H54 (cell line): ENCODE measurements around the gene HERPUD2.
"Not testable (repeated sequence)": the region's sequence is repeated elsewhere in the genome, so short reads cannot be mapped to it uniquely, and the experiment has no call there.

ENCODE experiments used
- DNase-seq: peaks from one replicate; pipeline ENCODE4 v3.0.0; 2011; ENCODE audit warnings: low spot score, mixed read lengths; ENCODE audit not compliant: insufficient read length
- FAIRE-seq: peaks from 3 replicates; lab custom pipeline; 2011; peaks lifted over from hg19 to GRCh38; lab: Jason Lieb, UNC
- POLR2A ChIP-seq: IDR thresholded peaks from 2 replicates; pipeline ENCODE4 v1.6.1; 2011; ENCODE audit warnings: low read depth, mild to moderate bottlenecking, low read length

The HERPUD2 gene

DNA sequence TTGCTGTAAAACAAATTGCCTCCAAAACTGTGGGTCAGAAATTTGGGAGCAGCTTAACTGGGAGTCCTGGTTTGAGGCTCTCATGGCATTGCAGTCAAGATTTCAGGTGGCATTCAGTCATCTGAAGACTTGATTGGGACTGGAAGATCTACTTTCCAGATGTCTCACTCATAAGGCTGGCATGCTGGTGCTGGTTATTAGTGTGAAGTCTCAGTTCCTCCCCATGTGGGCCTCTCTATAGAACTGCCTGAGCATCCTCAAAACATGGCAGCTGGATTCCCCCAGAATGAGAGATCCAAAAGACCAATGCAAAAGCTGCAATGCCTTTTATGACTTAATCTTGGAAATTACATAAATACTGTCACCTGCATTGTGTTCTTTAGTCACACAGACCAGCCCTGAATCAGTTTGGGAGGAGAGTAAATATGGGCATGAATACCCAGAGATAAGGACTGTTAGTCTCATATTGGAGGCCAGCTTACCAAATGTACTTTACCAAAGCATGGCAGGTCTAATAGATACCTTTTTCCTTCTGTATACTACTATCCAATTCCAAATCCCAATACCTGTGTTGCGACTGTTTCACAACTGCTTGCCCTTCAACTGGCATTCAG lies 6.5 kb upstream of the HERPUD2 start:
- no peak for DNase-seq
- TF ChIP-seq POLR2A, result no peak
- no peak for FAIRE-seq

- FAIRE-seq (no peak), DNase-seq (no peak)
- TF ChIP-seq POLR2A, result no peak
Measured at GRCh38 chr7:35700865-35701264, 5.9 kb upstream of the HERPUD2 start.

DNA sequence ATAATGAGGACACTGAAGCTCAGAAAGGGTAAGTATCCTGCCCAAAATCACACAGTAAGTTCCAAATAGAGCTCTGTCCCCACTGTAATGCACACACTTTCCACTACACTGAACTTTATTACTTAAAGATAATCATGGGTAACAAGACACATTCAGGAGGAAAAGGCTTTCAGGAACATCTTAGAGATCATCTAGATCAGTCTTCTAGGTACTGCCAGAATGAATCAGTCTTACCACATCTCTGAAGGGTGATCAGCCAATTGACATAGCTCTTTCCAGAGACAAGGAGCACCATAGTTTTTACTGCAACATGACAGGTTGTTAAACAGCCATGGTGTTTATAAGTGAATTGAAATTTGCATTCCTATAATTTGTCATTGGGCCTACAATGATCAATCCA lies 5.4 kb upstream of the HERPUD2 start:
- DNase-seq (no peak), FAIRE-seq (no peak)
- no peak for TF ChIP-seq POLR2A

DNA sequence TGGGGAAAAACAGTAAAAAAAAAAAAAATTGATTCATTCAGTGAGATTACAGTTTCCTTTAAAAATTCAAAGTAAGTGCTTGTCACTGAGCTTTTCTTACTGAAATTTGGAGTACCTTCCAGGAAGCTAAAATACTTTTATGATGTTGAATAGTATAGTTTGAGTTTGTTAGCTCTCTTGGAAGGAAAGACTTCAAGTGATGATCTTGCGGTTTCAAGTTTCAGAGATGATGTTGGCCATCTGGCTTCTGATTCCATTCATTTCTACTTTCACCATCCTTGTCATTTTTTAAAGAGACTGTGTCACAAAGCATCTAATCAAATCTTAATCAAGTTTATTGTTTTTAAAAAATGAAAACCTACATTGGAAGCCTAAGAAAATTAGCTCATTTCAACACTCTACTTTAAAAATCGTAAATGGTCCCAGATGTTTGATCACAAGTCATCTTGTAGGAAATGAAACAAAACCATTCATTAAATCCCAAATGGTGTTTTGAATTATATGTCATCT lies 4.9 kb upstream of the HERPUD2 start:
- TF ChIP-seq POLR2A, result no peak
- FAIRE-seq (no peak), DNase-seq (no peak)

GRCh38 chr7:35698382-35698781 lies 3.4 kb upstream of the HERPUD2 start:
- not testable (repeated sequence) for FAIRE-seq, DNase-seq

DNA sequence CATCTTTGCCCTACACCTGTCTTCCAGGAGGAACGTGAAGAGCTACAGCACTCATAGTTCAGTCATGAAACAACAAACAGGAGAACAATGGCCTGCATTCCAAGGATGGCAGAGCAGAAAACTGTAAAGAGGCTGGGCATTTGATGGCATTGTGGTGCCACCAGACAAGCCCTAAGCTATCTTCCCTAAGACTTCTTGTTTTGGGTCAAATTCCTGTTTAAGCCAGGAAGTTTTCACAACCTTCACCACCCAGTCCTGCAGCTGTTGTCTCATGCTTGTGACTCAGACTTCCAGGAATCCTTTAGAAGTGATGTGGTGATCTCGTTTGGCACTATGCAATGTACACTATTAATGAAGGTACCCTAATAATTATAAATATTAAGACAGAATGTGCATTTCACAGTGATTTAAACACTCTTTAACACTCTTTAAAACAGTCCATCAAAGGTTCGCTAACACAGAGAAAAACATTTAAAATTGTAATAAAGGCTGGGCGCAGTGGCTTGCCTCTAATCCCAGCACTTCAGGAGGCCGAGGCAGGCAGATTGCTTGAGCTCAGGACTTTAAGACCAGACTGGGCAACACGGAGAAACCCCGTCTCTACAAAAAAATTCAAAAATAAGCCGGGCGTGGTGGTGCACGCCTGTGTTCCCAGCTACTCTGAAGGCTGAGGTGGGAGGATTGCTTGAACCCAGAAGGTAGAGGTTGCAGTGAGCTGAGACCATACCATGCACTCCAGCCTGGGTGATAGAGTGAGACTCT lies 2.7 kb upstream of the HERPUD2 start:
- peak; percentile 68 for DNase-seq
- TF ChIP-seq POLR2A, result no peak

GRCh38 chr7:35695987-35696386 lies 1.1 kb upstream of the HERPUD2 start:
- no peak for DNase-seq
- TF ChIP-seq POLR2A, result no peak

More for the DNA sequence above, 2.7 kb upstream of the HERPUD2 start:
- FAIRE-seq, result peak; percentile 68

GRCh38 chr7:35695473-35695850 lies 527 bp upstream of the HERPUD2 start:
- no peak for TF ChIP-seq POLR2A
- no peak for DNase-seq
- no peak for FAIRE-seq

More at GRCh38 chr7:35695987-35696386, 1.1 kb upstream of the HERPUD2 start:
- FAIRE-seq, result no peak

GRCh38 chr7:35694161-35694783 lies 663 bp downstream of the HERPUD2 start:
- DNase-seq, result no peak
- no peak for TF ChIP-seq POLR2A
- no peak for FAIRE-seq

DNA sequence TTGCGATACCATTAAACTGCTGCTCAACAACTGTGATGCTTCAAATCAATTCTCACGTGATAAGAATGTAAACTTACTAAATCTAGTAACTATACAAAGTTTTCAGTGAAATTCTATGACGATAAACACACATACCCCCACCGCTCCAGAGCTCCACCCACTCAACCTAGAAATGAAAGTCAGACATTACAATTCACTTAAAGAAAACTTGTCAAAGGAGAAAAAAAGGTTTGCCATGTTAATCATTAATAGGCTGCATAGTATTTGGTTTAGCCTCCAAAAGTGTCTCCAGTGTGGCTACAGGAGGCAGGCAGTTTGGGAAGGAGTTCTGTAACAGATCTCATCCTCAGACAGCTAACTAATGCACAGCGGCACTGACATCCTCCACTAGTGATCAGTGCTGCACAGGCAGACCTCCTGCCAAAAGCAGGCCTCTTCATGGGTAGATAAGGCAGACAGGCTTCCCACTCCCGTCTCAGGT lies 3.1 kb downstream of the HERPUD2 start:
- DNase-seq, result no peak
- no peak for FAIRE-seq
- no peak for TF ChIP-seq POLR2A

DNA sequence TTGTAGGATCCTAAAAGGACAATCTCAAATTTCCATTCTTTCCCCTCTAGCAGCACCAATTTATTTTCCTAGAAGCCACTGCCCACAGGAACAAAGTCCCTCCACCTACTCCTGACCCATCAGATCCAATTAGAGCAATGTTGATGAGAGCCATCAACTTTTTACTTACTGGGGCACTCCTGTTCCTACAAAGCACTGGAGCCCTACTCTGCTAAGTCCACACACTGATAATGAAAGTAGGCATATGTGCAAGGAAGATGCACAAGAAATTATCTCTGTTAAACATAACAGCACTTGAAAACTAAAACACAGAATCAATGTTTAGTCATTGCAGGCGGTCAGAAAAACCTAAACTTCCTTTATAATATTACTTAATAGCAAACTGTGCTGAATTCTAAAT lies 3.6 kb downstream of the HERPUD2 start:
- FAIRE-seq, result no peak
- no peak for TF ChIP-seq POLR2A
- no peak for DNase-seq

GRCh38 chr7:35690614-35691013 lies 4.3 kb downstream of the HERPUD2 start:
- FAIRE-seq, DNase-seq: not testable (repeated sequence)

DNA sequence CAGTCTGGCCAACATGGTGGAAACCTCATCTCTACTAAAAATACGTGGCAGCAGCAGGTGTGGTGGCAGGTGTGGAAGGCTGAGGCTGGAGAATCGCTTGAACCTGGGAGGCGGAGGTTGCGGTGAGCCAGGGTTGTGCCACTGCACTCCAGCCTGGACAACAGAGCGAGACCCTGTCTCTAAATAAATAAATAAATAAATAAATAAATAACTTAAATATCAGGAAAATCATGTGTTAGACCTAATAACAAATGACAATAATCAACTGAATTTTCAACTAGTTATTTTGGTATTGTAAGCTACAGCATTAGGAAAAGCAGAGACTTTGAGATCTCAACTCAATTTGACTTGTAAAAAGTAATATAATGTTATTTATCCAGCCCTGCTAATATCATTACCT lies 9.2 kb downstream of the HERPUD2 start:
- no peak for DNase-seq
- FAIRE-seq, result no peak
- TF ChIP-seq POLR2A, result no peak
